ENCODE results near the gene MSANTD2. TPM values are rescaled to one million over a fixed set of nuclear protein-coding genes. Genes with fewer than 3 reads are reported as not detected.

MSANTD2 gene
- total and polyA plus RNA-seq, 9 of the 15 experiments (the other 6 are each of a cell fraction or from before 2014, with no cell fraction given): 1.3 to 9.9 (median 5.3) TPM

GRCh38 chr11:124807660-124808270, 7.6 kb upstream of the MSANTD2 start:
- peaks cover 7 to 9% of the 10 kb centered on the region in 2 experiments for H3K4me1 ChIP-seq (replicated peaks in 1 of 2; ENCODE audit: control insufficient read depth in 2 of 2, insufficient read depth in 2 of 2, low read length in 2 of 2)
- no peaks in the 10 kb centered on the region for H3K36me3 ChIP-seq (ENCODE audit: control insufficient read depth, insufficient read depth, low read length)
- no peak overlapping the region for H3K9ac ChIP-seq (ENCODE audit: insufficient read depth in 1 of 2, low read depth in 2 of 2, low read length in 2 of 2)
- no peak overlapping the region for H3K4me2 ChIP-seq (ENCODE audit: insufficient read depth, low read length)
- ATAC-seq: peak; percentile 71
- peaks cover 3 to 9% of the 10 kb centered on the region in 2 experiments; a peak in 4 of 5 replicates for H3K27me3 ChIP-seq (ENCODE audit: control insufficient read depth in 2 of 2, insufficient read depth in 2 of 2, low read length in 2 of 2)
- no peaks in the 10 kb centered on the region for H3K9me3 ChIP-seq (replicated peaks; ENCODE audit: control insufficient read depth, insufficient read depth, low read depth, low read length)
- CTCF ChIA-PET (ENCODE audit: low intra/inter-chr PET ratio): no interaction called here
- 0% methylated on average over 6 of the region's 6 CpGs for WGBS (ENCODE audit: insufficient coverage, low coverage, missing lambda C conversion rate)
- no peak overlapping the region for H3K4me3 ChIP-seq
- no peak overlapping the region for H3K27ac ChIP-seq (ENCODE audit: extremely low read depth, low read depth, low read length)
- no peak for FAIRE-seq
- H3K9me1 ChIP-seq (ENCODE audit: control insufficient read depth, insufficient read depth, low read length): no peaks in the 10 kb centered on the region
- H4K20me1 ChIP-seq (replicated peaks; ENCODE audit: control insufficient read depth, insufficient read depth, low read length): no peaks in the 10 kb centered on the region
- TF ChIP-seq ZNF134 (CRISPR knock-in tag; conservative IDR thresholded peaks at IDR 0.05) (no peak), MNT (conservative IDR thresholded peaks at IDR 0.05) (no peak), POLR2G (IDR thresholded peaks at IDR 0.05; ENCODE audit: low read depth, low read length) (no peak), TEAD4 (IDR thresholded peaks at IDR 0.05; ENCODE audit: low read length) (no peak), TEAD4 (CRISPR knock-in tag; IDR thresholded peaks at IDR 0.05; ENCODE audit: borderline replicate concordance) (no peak), NFATC3 (IDR thresholded peaks at IDR 0.05) (no peak), ARID3A (IDR thresholded peaks at IDR 0.05; ENCODE audit: borderline replicate concordance, low read depth, low read length) (no peak), ARID3B (CRISPR knock-in tag; IDR thresholded peaks at IDR 0.05; ENCODE audit: borderline replicate concordance) (no peak)
- no peak overlapping the region for H2AFZ ChIP-seq (ENCODE audit: low read depth, low read length)
- POLR2A ChIA-PET: interaction anchor here (0.5 to 1.5 kb wide), 3 partner anchors 9 to 1679 kb away, joined by 3 to 6 read pairs (median 4); no protein-coding TSS in a partner anchor
- H3K79me2 ChIP-seq (ENCODE audit: control insufficient read depth, insufficient read depth, low read length): no peaks in the 10 kb centered on the region
- in situ Hi-C loops (cut with MboI) (no loop called here), intact Hi-C loops (cut with micrococcal nuclease) (no loop called here)
- DNase-seq (ENCODE audit: extremely low read depth in 1 of 4, low spot score in 3 of 4): peak in 1 of 4 experiments; percentile 15
- no TSS peak for BruUV-seq (replicated peaks)
